Heart left ventricle (tissue), 16 donors: ENCODE data around the gene MIER1. TPM values are rescaled to one million over a fixed set of nuclear protein-coding genes. Genes with fewer than 3 reads are reported as not detected.

Experiments
- ATAC-seq, 4 donors: fragments of 200-7000 bp; cut with Tn5 transposase; one replicate each; pipeline ENCODE4 v1.9.1; 2020 to 2022; ENCODE audit warnings: moderate library complexity in 4 of 4, mild to moderate bottlenecking in 3 of 4, moderate number of reproducible peaks in 1 of 4
- DNase-seq, 5 donors: peaks; one replicate each; pipeline ENCODE4 v3.0.0-alpha.2; 2020
- H3K27ac ChIP-seq, 12 donors: fragments of 200-600 bp; sonication (generic) in 4 of 12; one replicate each; pipeline versions ENCODE4 v1.5.0 to v1.8.0; 2016 to 2022; ENCODE audit warnings: mild to moderate bottlenecking in 2 of 12
- H3K27me3 ChIP-seq, 9 donors: fragments of 200-600 bp; sonication (generic) in 2 of 9; one replicate each; pipeline versions ENCODE4 v1.5.1 to v1.8.0; 2016 to 2022; ENCODE audit warnings: mild to moderate bottlenecking in 3 of 9
- H3K36me3 ChIP-seq, 9 donors: fragments of 200-600 bp; sonication (generic) in 2 of 9; one replicate each; pipeline versions ENCODE4 v1.5.0 to v1.8.0; 2018 to 2022; ENCODE audit warnings: mild to moderate bottlenecking in 2 of 9
- H3K4me1 ChIP-seq, 12 donors: fragments of 200-600 bp; sonication (generic) in 4 of 12; one replicate each; pipeline versions ENCODE4 v1.5.0 to v1.8.0; 2016 to 2022; ENCODE audit warnings: mild to moderate bottlenecking in 3 of 12
- H3K4me3 ChIP-seq, 12 donors: fragments of 200-600 bp; sonication (generic) in 4 of 12; one replicate each; pipeline versions ENCODE4 v1.5.0 to v1.8.0; 2017 to 2022; ENCODE audit warnings: mild to moderate bottlenecking in 9 of 12, moderate library complexity in 4 of 12
- H3K9me3 ChIP-seq, 12 donors: fragments of 200-600 bp; sonication (generic) in 4 of 12; one replicate each; pipeline versions ENCODE4 v1.5.0 to v1.8.0; 2016 to 2022; ENCODE audit warnings: mild to moderate bottlenecking in 1 of 12
- CTCF ChIP-seq, 12 donors: fragments of 200-600 bp; sonication (generic) in 4 of 12; IDR thresholded peaks; one replicate each; pipeline versions ENCODE4 v1.5.0 to v1.8.0; 2018 to 2022; ENCODE audit warnings: antibody characterized with exemption in 12 of 12, mild to moderate bottlenecking in 5 of 12
- POLR2A ChIP-seq, 2 donors: fragments of 450-650 bp; IDR thresholded peaks; one replicate each; pipeline ENCODE4 v1.6.1; 2017; ENCODE audit warnings: antibody characterized with exemption in 2 of 2, mild to moderate bottlenecking in 2 of 2, moderate library complexity in 2 of 2
- WGBS, 4 donors: extraction: QIAGEN DNeasy Blood & Tissue Kit in 2 of 4; methylation state at CpG; one replicate each; pipeline versions ENCODE4 v1.1.5 to v1.1.7; 2013 to 2018; 5-methylcytosine and 5-hydroxymethylcytosine counted together
- intact Hi-C, 10 donors: fragments of 100-400 bp; cut with DNase I; formaldehyde crosslinking; loops; one replicate each; pipeline versions ENCODE4 v1.11.1 to v1.14.2; 2022
- polyA plus RNA-seq, 2 donors: library from polyadenylated mRNA; stranded (reverse); fragments of 200-250 nt; gene quantifications; one replicate each; pipeline ENCODE4 v1.2.3, GENCODE V29; 2013
- total RNA-seq, 9 donors: library from RNA; depleted of rRNA in 2 of 9; stranded (reverse); fragments of >200 nt in 2 of 9; fragmentation: NEBNext Ultra II Directional in 3 of 9; extraction: Animal tissue kit (Norgen Biotek cat#: 25700) in 3 of 9; gene quantifications; one replicate each; pipeline versions ENCODE4 v1.1.0 to v1.2.4, GENCODE V29; 2016 to 2023
- donor health status: ischemic (EF 13 %, LVEDD 7.1; RV severe dilation, severe dysfunction).
- donor health status: healthy with polysubstance abuse.
- donor health status: DM: no; HTN: yes; CAD: no.
- donor health status: DM: no; HTN: no; CAD: no.
- donor health status: ischemic (EF 25% LVEDD 6.9; RV normal size, moderate dysfunction).
- donor health status: ischemic (EF 25% LVEDD 5.7; RV mildly dilated, moderate dysfunction).
- donor health status: healthy.
- donor health status: DM: yes; HTN: yes; CAD: no.
- donor health status: ischemic (EF 35%, LVEDD 5.7; RV mildly dilated, moderate dysfunction).
- donor health status: nonischemic (EF 11% LVEDD 7.7; RV severe dilation, severe dysfunction).
- donor health status: DM: yes; HTN: yes; CAD: no.
- donor health status: PGD.
- donor health status: ischemic (EF 29% LVEDD 5.4; RV normal size, mild dysfunction).
- donor health status: nonischemic (EF 23%, LVEDD 6.1; RV moderate dilation, normal function).

Gene MIER1
- total and polyA plus RNA-seq, 11 donors: 7.3 to 23.8 (median 18.7) TPM

- intact Hi-C loops: loop anchor here in 8 of 10 donors (5.0 to 10.0 kb wide), 6 partner anchors 52 to 235 kb away; partner anchors contain the start of gene SLC35D1 (in 3 of the 8)
- DNase-seq: no peak
- no peak for TF ChIP-seq CTCF (IDR thresholded peaks at IDR 0.05)
- no peak for TF ChIP-seq POLR2A (IDR thresholded peaks at IDR 0.05)
- 88 to 90% (median 89%) methylated on average over 7 of the region's 7 CpGs for WGBS, 4 donors
- Histone ChIP-seq H3K4me1 (peaks cover 0 to 27% (median 7%) of the 10 kb centered on the region in 12 donors), H3K36me3 (peaks cover 0 to 61% (median 35%) of the 10 kb centered on the region in 9 donors), H3K9me3 (no peaks in the 10 kb centered on the region), H3K27ac (peak overlapping the region in 1 of 12 donors; percentile 61), H3K4me3 (no peak overlapping the region), H3K27me3 (no peaks in the 10 kb centered on the region)
- no peak for ATAC-seq
Measured at GRCh38 chr1:66999640-67000400, 75.0 kb downstream of the MIER1 start.

GRCh38 chr1:67001682-67002425 is 77.1 kb downstream of the MIER1 start:
- Histone ChIP-seq H3K9me3 (no peaks in the 10 kb centered on the region), H3K27me3 (no peaks in the 10 kb centered on the region), H3K36me3 (peaks cover 0 to 59% (median 34%) of the 10 kb centered on the region in 9 donors), H3K4me1 (peaks cover 0 to 35% (median 7%) of the 10 kb centered on the region in 12 donors), H3K27ac (peak overlapping the region in 9 of 12 donors; percentile 11 to 71 (median 54)), H3K4me3 (no peak overlapping the region)
- DNase-seq (peak in 1 of 5 donors; percentile 30), ATAC-seq (peak; percentile 67 to 87 (median 80))
- WGBS, 4 donors: 57 to 64% (median 60%) methylated on average over 5 of the region's 5 CpGs
- intact Hi-C loops: loop anchor here in 3 of 10 donors (5.0 kb wide), 1 partner anchor 50 kb away; the partner anchor contains the start of gene SLC35D1 (in 3 of the 3)
- TF ChIP-seq CTCF (IDR thresholded peaks at IDR 0.05) (no peak), POLR2A (IDR thresholded peaks at IDR 0.05) (no peak)

- DNase-seq (no peak), ATAC-seq (no peak)
- peaks cover 0 to 57% (median 33%) of the 10 kb centered on the region in 9 donors for H3K36me3 ChIP-seq
- no peak for TF ChIP-seq POLR2A (IDR thresholded peaks at IDR 0.05)
- no peak for TF ChIP-seq CTCF (IDR thresholded peaks at IDR 0.05)
- peaks cover 0 to 35% (median 7%) of the 10 kb centered on the region in 12 donors for H3K4me1 ChIP-seq
- no peak overlapping the region for H3K27ac ChIP-seq
- intact Hi-C loops: loop anchor here in 3 of 10 donors (5.0 kb wide), 1 partner anchor 48 kb away; the partner anchor contains the start of gene SLC35D1 (in 3 of the 3)
- 68 to 84% (median 77%) methylated on average over 1 of the region's 1 CpG for WGBS, 4 donors
- no peaks in the 10 kb centered on the region for H3K27me3 ChIP-seq
- no peak overlapping the region for H3K4me3 ChIP-seq
- no peaks in the 10 kb centered on the region for H3K9me3 ChIP-seq
Measured at GRCh38 chr1:67004176-67004575, 79.4 kb downstream of the MIER1 start.

GRCh38 chr1:67005068-67005467 is 80.3 kb downstream of the MIER1 start:
- TF ChIP-seq CTCF (IDR thresholded peaks at IDR 0.05) (no peak), POLR2A (IDR thresholded peaks at IDR 0.05) (no peak)
- Histone ChIP-seq H3K27me3 (no peaks in the 10 kb centered on the region), H3K9me3 (no peaks in the 10 kb centered on the region), H3K4me3 (no peak overlapping the region), H3K36me3 (peaks cover 0 to 61% (median 36%) of the 10 kb centered on the region in 9 donors), H3K27ac (peak overlapping the region in 1 of 12 donors; percentile 1), H3K4me1 (peaks cover 0 to 35% (median 7%) of the 10 kb centered on the region in 12 donors)
- DNase-seq (peak; percentile 28 to 55 (median 40)), ATAC-seq (peak; percentile 24 to 46 (median 30))
- intact Hi-C loops: no loop called here
- 69 to 72% (median 70%) methylated on average over 8 of the region's 8 CpGs for WGBS, 4 donors
